Right lobe of liver (tissue), 4 donors: ENCODE measurements around the gene ETFA.

Experiments
- POLR2A ChIP-seq: fragments of 450-650 bp; IDR thresholded peaks from one replicate; pipeline ENCODE4 v1.6.1; 2017; ENCODE audit warnings: antibody characterized with exemption, mild to moderate bottlenecking
- TF ChIP-seq, protein P1 (sequence below), 4 donors: fragments of 200-600 bp in 3 of 4; fragments of 450-650 bp in 1 of 4; IDR thresholded peaks; one replicate each; pipeline versions ENCODE4 v1.5.1 to v1.8.0; 2016 to 2022; ENCODE audit warnings: antibody characterized with exemption in 4 of 4, mild to moderate bottlenecking in 2 of 4
- donor health status: DM: no; HTN: no; CAD: no.
- donor health status: DM: no; HTN: no; CAD: no.
- donor health status: DM: no; HTN: yes; CAD: no.

DNA sequence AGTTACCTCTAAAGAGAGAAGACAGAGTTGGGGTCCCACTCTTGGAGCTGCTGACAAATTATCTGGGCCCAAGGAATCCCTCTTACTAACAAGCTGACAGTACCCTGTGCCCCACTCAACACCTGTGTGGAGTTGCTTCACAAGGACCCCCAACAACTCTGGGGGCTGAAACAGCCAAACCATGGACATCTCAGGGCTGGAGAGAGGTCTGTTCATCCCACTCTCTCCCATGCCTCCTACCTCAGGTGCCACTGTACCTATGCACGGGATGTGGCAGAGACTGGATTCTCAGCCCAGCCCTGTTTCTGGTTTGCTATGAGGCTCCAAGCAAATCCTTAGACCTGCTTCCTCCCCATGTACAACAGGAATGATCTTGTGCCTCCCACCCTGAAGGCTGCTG, 101.7 kb downstream of the ETFA start:
- TF ChIP-seq, protein P1, sequence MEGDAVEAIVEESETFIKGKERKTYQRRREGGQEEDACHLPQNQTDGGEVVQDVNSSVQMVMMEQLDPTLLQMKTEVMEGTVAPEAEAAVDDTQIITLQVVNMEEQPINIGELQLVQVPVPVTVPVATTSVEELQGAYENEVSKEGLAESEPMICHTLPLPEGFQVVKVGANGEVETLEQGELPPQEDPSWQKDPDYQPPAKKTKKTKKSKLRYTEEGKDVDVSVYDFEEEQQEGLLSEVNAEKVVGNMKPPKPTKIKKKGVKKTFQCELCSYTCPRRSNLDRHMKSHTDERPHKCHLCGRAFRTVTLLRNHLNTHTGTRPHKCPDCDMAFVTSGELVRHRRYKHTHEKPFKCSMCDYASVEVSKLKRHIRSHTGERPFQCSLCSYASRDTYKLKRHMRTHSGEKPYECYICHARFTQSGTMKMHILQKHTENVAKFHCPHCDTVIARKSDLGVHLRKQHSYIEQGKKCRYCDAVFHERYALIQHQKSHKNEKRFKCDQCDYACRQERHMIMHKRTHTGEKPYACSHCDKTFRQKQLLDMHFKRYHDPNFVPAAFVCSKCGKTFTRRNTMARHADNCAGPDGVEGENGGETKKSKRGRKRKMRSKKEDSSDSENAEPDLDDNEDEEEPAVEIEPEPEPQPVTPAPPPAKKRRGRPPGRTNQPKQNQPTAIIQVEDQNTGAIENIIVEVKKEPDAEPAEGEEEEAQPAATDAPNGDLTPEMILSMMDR (IDR thresholded peaks at IDR 0.05) = no peak
- TF ChIP-seq POLR2A = no peak
